HG03378 (cell line): ENCODE results near the gene SDR9C7.
"Not testable (repeated sequence)": the region's sequence is repeated elsewhere in the genome, so short reads cannot be mapped to it uniquely, and the experiment has no call there.

Source experiments
- ATAC-seq: cut with Tn5 transposase; IDR thresholded peaks from one replicate; pipeline ENCODE4 v1.9.1; 2021; ENCODE audit warnings: mild to moderate bottlenecking, moderate library complexity; ENCODE audit not compliant: unreplicated experiment

Gene SDR9C7

GRCh38 chr12:56933826-56934625 lies at the start of gene SDR9C7:
SDR9C7 (minus strand) TSS chr12:56934408; CDS start chr12:56934261, 147 bp downstream.
- no peak for ATAC-seq

- no peak for ATAC-seq
Observed at GRCh38 chr12:56983386-56983785, 49.2 kb upstream of the SDR9C7 start.

GRCh38 chr12:56982578-56983236 lies 48.5 kb upstream of the SDR9C7 start:
- ATAC-seq = not testable (repeated sequence)

- no peak for ATAC-seq
Observed at GRCh38 chr12:56980941-56981530, 46.8 kb upstream of the SDR9C7 start.

- ATAC-seq = no peak
Observed at GRCh38 chr12:56980268-56980667, 46.1 kb upstream of the SDR9C7 start.

- ATAC-seq = no peak
Observed at GRCh38 chr12:56979628-56980027, 45.4 kb upstream of the SDR9C7 start.

GRCh38 chr12:56978397-56979138 lies 44.4 kb upstream of the SDR9C7 start:
- ATAC-seq = no peak

GRCh38 chr12:56977361-56977760 lies 43.2 kb upstream of the SDR9C7 start:
- ATAC-seq = not testable (repeated sequence)

GRCh38 chr12:56974224-56974623 lies 40.0 kb upstream of the SDR9C7 start:
- ATAC-seq = not testable (repeated sequence)

- not testable (repeated sequence) for ATAC-seq
Observed at GRCh38 chr12:56968910-56969309, 34.7 kb upstream of the SDR9C7 start.

- ATAC-seq = not testable (repeated sequence)
Observed at GRCh38 chr12:56965997-56966642, 31.9 kb upstream of the SDR9C7 start.

- ATAC-seq = not testable (repeated sequence)
Observed at GRCh38 chr12:56965124-56965523, 30.9 kb upstream of the SDR9C7 start.

GRCh38 chr12:56963557-56963956 lies 29.3 kb upstream of the SDR9C7 start:
- ATAC-seq = not testable (repeated sequence)

- not testable (repeated sequence) for ATAC-seq
Observed at GRCh38 chr12:56962247-56962646, 28.0 kb upstream of the SDR9C7 start.

- ATAC-seq = no peak
Observed at GRCh38 chr12:56958422-56958821, 24.2 kb upstream of the SDR9C7 start.

- ATAC-seq = no peak
Observed at GRCh38 chr12:56957229-56958052, 23.2 kb upstream of the SDR9C7 start, which contains the start of gene RDH16. RDH16 (minus strand) TSS chr12:56957608; CDS start chr12:56957462, 146 bp downstream.

- no peak for ATAC-seq
Observed at GRCh38 chr12:56955631-56956256, 21.5 kb upstream of the SDR9C7 start.

- no peak for ATAC-seq
Observed at GRCh38 chr12:56954958-56955355, 20.7 kb upstream of the SDR9C7 start.
